ENCODE results near the gene TPRG1. TPM values are rescaled to one million over a fixed set of nuclear protein-coding genes. Genes with fewer than 3 reads are reported as not detected.

The TPRG1 gene
- total RNA-seq, 2 experiments from 2014 or later = 2.1 to 2.9 TPM

DNA sequence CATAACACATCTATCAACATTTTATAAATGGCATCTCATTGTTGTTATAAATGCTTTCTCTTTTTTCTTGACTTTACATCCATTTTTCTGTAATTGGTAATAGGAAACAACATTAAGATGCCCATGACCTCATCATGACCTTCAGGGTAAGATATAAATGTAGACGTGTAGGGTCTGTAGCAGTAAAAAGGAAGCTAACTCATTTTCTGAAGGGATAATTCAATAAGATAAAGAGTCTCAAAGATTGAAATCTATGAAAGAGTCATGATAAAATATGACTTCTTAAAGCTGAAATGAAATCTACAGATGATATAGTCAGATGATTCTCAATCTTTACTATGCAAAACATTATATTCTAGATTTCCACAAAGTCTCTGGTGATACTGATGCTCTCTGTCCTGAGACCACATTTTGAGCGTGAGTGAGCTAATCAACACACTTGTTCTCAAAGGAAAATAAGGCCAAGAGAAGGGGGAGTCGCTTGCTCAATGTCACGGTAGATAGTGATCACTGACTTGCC lies 38.5 kb downstream of the TPRG1 start:
- Histone ChIP-seq H3K27me3 (ENCODE audit: control insufficient read depth in 1 of 2, insufficient read depth in 2 of 2, low read length in 2 of 2) (no peaks in the 10 kb centered on the region), H3K27ac (ENCODE audit: low read depth in 1 of 2, low read length in 2 of 2) (no peak overlapping the region), H3K9me3 (ENCODE audit: control insufficient read depth in 1 of 2, insufficient read depth in 1 of 2, low read length in 2 of 2) (no peaks in the 10 kb centered on the region), H3K4me1 (ENCODE audit: insufficient read depth, low read length) (no peaks in the 10 kb centered on the region), H3K4me3 (ENCODE audit: low read length) (no peak overlapping the region), H3K36me3 (ENCODE audit: insufficient read depth, low read length) (no peaks in the 10 kb centered on the region)
- TF ChIP-seq, protein P1, sequence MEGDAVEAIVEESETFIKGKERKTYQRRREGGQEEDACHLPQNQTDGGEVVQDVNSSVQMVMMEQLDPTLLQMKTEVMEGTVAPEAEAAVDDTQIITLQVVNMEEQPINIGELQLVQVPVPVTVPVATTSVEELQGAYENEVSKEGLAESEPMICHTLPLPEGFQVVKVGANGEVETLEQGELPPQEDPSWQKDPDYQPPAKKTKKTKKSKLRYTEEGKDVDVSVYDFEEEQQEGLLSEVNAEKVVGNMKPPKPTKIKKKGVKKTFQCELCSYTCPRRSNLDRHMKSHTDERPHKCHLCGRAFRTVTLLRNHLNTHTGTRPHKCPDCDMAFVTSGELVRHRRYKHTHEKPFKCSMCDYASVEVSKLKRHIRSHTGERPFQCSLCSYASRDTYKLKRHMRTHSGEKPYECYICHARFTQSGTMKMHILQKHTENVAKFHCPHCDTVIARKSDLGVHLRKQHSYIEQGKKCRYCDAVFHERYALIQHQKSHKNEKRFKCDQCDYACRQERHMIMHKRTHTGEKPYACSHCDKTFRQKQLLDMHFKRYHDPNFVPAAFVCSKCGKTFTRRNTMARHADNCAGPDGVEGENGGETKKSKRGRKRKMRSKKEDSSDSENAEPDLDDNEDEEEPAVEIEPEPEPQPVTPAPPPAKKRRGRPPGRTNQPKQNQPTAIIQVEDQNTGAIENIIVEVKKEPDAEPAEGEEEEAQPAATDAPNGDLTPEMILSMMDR (IDR thresholded peaks at IDR 0.05) = no peak
- intact Hi-C loops (cut with DNase I, micrococcal nuclease) = no loop called here
- Mint-ChIP-seq H3K36me3 (ENCODE audit: low read depth) (no peaks in the 10 kb centered on the region), H3K27ac (no peak overlapping the region), H3K4me1 (ENCODE audit: low read depth) (no peaks in the 10 kb centered on the region), H3K9me3 (no peaks in the 10 kb centered on the region), H3K27me3 (no peaks in the 10 kb centered on the region), H3K4me3 (no peak overlapping the region)
- POLR2A ChIA-PET = no interaction called here
- CTCF ChIA-PET = no interaction called here
- DNase-seq (no peak), ATAC-seq (ENCODE audit: poor library complexity) (no peak)

DNA sequence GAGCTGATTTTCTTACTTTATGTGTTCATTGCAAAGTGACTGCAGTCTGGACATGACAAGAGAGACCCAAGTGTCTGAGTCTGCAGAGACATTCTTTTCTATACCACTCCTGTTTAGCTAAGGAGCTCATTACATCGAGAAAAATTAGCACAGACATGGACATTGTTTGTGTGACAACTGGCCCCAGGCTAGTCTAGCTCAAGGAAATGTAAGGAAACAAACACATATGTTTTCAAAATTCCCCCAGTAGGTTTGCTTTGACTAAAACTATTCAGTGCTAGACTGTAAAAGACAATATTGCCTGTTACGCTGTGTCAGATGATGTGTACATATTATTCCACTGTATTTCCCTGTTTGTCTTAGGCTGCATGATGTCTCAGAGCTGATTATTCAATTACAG lies 40.9 kb downstream of the TPRG1 start:
- H3K4me1 Mint-ChIP-seq (ENCODE audit: low read depth) = no peaks in the 10 kb centered on the region
- no peaks in the 10 kb centered on the region for H3K36me3 ChIP-seq (ENCODE audit: insufficient read depth, low read length)
- TF ChIP-seq, protein P1 (IDR thresholded peaks at IDR 0.05) = no peak
- no peaks in the 10 kb centered on the region for H3K4me1 ChIP-seq (ENCODE audit: insufficient read depth, low read length)
- DNase-seq (no peak), ATAC-seq (ENCODE audit: poor library complexity) (no peak)
- no peaks in the 10 kb centered on the region for H3K9me3 ChIP-seq (ENCODE audit: control insufficient read depth in 1 of 2, insufficient read depth in 1 of 2, low read length in 2 of 2)
- H3K4me3 Mint-ChIP-seq = no peak overlapping the region
- ChIA-PET CTCF (no interaction called here), POLR2A (no interaction called here)
- H3K27me3 Mint-ChIP-seq = no peaks in the 10 kb centered on the region
- H3K4me3 ChIP-seq (ENCODE audit: low read length) = no peak overlapping the region
- no peak overlapping the region for H3K27ac Mint-ChIP-seq
- intact Hi-C loops (cut with DNase I, micrococcal nuclease) = no loop called here
- H3K9me3 Mint-ChIP-seq = no peaks in the 10 kb centered on the region
- no peaks in the 10 kb centered on the region for H3K36me3 Mint-ChIP-seq (ENCODE audit: low read depth)
- H3K27me3 ChIP-seq (ENCODE audit: control insufficient read depth in 1 of 2, insufficient read depth in 2 of 2, low read length in 2 of 2) = no peaks in the 10 kb centered on the region
- no peak overlapping the region for H3K27ac ChIP-seq (ENCODE audit: low read depth in 1 of 2, low read length in 2 of 2)

DNA sequence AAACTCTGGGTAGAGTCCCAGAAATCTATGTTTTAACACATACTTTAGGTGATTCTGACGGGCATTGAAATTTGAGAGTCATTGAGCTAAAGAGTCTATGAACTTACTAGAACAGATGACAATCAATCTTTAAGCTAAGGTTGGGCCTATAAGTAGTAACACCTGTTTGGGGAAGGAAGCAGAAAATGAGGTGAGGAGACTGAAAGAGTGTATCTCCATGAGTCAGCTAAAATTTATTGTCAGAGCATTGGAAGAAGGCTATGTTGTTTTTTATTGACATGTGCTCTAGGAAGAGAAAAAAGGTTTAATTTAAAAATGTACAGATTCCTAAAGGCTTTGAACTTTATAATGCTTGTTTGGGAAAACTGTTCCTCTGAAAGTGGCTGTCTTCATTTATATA lies 42.9 kb downstream of the TPRG1 start:
- CTCF ChIA-PET = no interaction called here
- Mint-ChIP-seq H3K9me3 (no peaks in the 10 kb centered on the region), H3K36me3 (ENCODE audit: low read depth) (no peaks in the 10 kb centered on the region), H3K4me1 (ENCODE audit: low read depth) (no peaks in the 10 kb centered on the region), H3K27ac (no peak overlapping the region), H3K27me3 (no peaks in the 10 kb centered on the region), H3K4me3 (no peak overlapping the region)
- POLR2A ChIA-PET = no interaction called here
- Histone ChIP-seq H3K4me1 (ENCODE audit: insufficient read depth, low read length) (no peaks in the 10 kb centered on the region), H3K27ac (ENCODE audit: low read depth in 1 of 2, low read length in 2 of 2) (no peak overlapping the region), H3K36me3 (ENCODE audit: insufficient read depth, low read length) (no peaks in the 10 kb centered on the region), H3K27me3 (ENCODE audit: control insufficient read depth in 1 of 2, insufficient read depth in 2 of 2, low read length in 2 of 2) (no peaks in the 10 kb centered on the region), H3K9me3 (ENCODE audit: control insufficient read depth in 1 of 2, insufficient read depth in 1 of 2, low read length in 2 of 2) (no peaks in the 10 kb centered on the region), H3K4me3 (ENCODE audit: low read length) (no peak overlapping the region)
- ATAC-seq (ENCODE audit: poor library complexity) (no peak), DNase-seq (no peak)
- intact Hi-C loops (cut with DNase I, micrococcal nuclease) = no loop called here
- TF ChIP-seq, protein P1 (IDR thresholded peaks at IDR 0.05) = no peak
